Panc1 (cell line): ENCODE results near the gene CLCN1.

Experiments used
- CTCF ChIP-seq: fragments of 450-650 bp; IDR thresholded peaks from 2 replicates; pipeline ENCODE4 v1.5.1; 2017; ENCODE audit warnings: mild to moderate bottlenecking
- POLR2AphosphoS5 ChIP-seq: IDR thresholded peaks from 2 replicates; pipeline ENCODE4 v1.6.1; 2012; ENCODE audit warnings: mild to moderate bottlenecking, low read depth, low read length, moderate library complexity
- REST ChIP-seq, 2 experiments: IDR thresholded peaks; 2 replicates each; pipeline ENCODE4 v1.6.1; 2011 to 2012; ENCODE audit warnings: low read depth in 2 of 2, control low read depth in 1 of 2, low read length in 1 of 2, mild to moderate bottlenecking in 1 of 2, moderate library complexity in 1 of 2; ENCODE audit not compliant: insufficient read depth in 1 of 2
- SIN3A ChIP-seq: IDR thresholded peaks from 2 replicates; pipeline ENCODE4 v1.6.1; 2012; ENCODE audit warnings: low read depth, mild to moderate bottlenecking, low read length, moderate library complexity, borderline replicate concordance; ENCODE audit not compliant: insufficient read depth
- TCF7L2 ChIP-seq: IDR thresholded peaks from 2 replicates; pipeline ENCODE4 v1.6.1; 2011; ENCODE audit warnings: mild to moderate bottlenecking, low read depth, low read length, inconsistent platforms

GRCh38 chr7:143282124-143282523, 33.8 kb upstream of the CLCN1 start:
- TF ChIP-seq POLR2AphosphoS5, result no peak
- TF ChIP-seq REST (IDR thresholded peaks at IDR 0.05; ENCODE audit: insufficient read depth in 1 of 2, low read depth in 2 of 2, low read length in 1 of 2), result no peak
- no peak for TF ChIP-seq CTCF
- no peak for TF ChIP-seq SIN3A
- TF ChIP-seq TCF7L2, result no peak
